Effector CD8-positive, alpha-beta T cell (primary cell): Measurements from ENCODE around the gene CD300H.

Experiments
- DNase-seq: peaks from one replicate; lab custom pipeline; 2025; lab: John Stamatoyannopoulos, UW
- total RNA-seq, 4 experiments: gene quantifications; one replicate each; lab custom pipeline; 2026; lab: John Stamatoyannopoulos, UW

CD300H gene
- 0 reads per million in 4 experiments for total RNA-seq

- no peak for DNase-seq
Observed at GRCh38 chr17:74567397-74567796, at the start of gene CD300H. Gene CD300H (minus strand): TSS chr17:74567509.

- no peak for DNase-seq
Observed at GRCh38 chr17:74616696-74617095, 49.4 kb upstream of the CD300H start.

- DNase-seq = no peak
Observed at GRCh38 chr17:74612046-74612445, 44.7 kb upstream of the CD300H start.

GRCh38 chr17:74610108-74610507 lies 42.8 kb upstream of the CD300H start:
- DNase-seq = no peak

GRCh38 chr17:74608511-74608910 lies 41.2 kb upstream of the CD300H start:
- DNase-seq = no peak

GRCh38 chr17:74607221-74607620 lies 39.9 kb upstream of the CD300H start:
- no peak for DNase-seq

GRCh38 chr17:74606050-74606449 lies 38.7 kb upstream of the CD300H start:
- no peak for DNase-seq

- DNase-seq = no peak
Observed at GRCh38 chr17:74605361-74605760, 38.1 kb upstream of the CD300H start.

- no peak for DNase-seq
Observed at GRCh38 chr17:74604761-74605160, 37.5 kb upstream of the CD300H start.

GRCh38 chr17:74604200-74604599 lies 36.9 kb upstream of the CD300H start:
- no peak for DNase-seq

GRCh38 chr17:74603746-74604145 lies 36.4 kb upstream of the CD300H start:
- DNase-seq = no peak

GRCh38 chr17:74603037-74603635 lies 35.8 kb upstream of the CD300H start:
- no peak for DNase-seq

- no peak for DNase-seq
Observed at GRCh38 chr17:74601944-74602572, 34.7 kb upstream of the CD300H start.

- no peak for DNase-seq
Observed at GRCh38 chr17:74599448-74599939, 32.2 kb upstream of the CD300H start.

- no peak for DNase-seq
Observed at GRCh38 chr17:74599023-74599399, 31.7 kb upstream of the CD300H start.

- DNase-seq = no peak
Observed at GRCh38 chr17:74598346-74599022, 31.2 kb upstream of the CD300H start.

- DNase-seq = no peak
Observed at GRCh38 chr17:74597069-74597790, 29.9 kb upstream of the CD300H start.

- no peak for DNase-seq
Observed at GRCh38 chr17:74595037-74595750, 27.9 kb upstream of the CD300H start.

- no peak for DNase-seq
Observed at GRCh38 chr17:74592087-74592990, 25.0 kb upstream of the CD300H start, which contains the start of gene CD300LD. Gene CD300LD (minus strand): TSS chr17:74592283. CDS start chr17:74592202, 81 bp downstream.

- DNase-seq = no peak
Observed at GRCh38 chr17:74591503-74591902, 24.2 kb upstream of the CD300H start.

GRCh38 chr17:74585711-74586110 lies 18.4 kb upstream of the CD300H start:
- no peak for DNase-seq
